HepG2 (cell line): ENCODE measurements around the gene ONECUT1. TPM values are rescaled to one million over a fixed set of nuclear protein-coding genes. Genes with fewer than 3 reads are reported as not detected.

ENCODE experiments used
- AHR ChIP-seq: IDR thresholded peaks from 2 replicates; pipeline ENCODE4 v1.6.1; 2018; ENCODE audit warnings: missing genetic modification reagents, missing compliant biosample characterization
- DBP ChIP-seq: sonication (generic); formaldehyde crosslinking; IDR thresholded peaks from 2 replicates; pipeline ENCODE4 v1.4.0; 2020; ENCODE audit warnings: missing genetic modification reagents; ENCODE audit errors: not compliant biosample characterization
- EHMT2 ChIP-seq: fragments of 200-600 bp; sonication (generic); IDR thresholded peaks from 2 replicates; pipeline ENCODE4 v1.7.0; 2017; ENCODE audit warnings: antibody characterized with exemption, low read depth, low read length, borderline replicate concordance
- NCOA5 ChIP-seq: sonication (generic); formaldehyde crosslinking; IDR thresholded peaks from 2 replicates; pipeline ENCODE4 v1.4.0; 2020; ENCODE audit warnings: missing genetic modification reagents
- NFKBIZ ChIP-seq: IDR thresholded peaks from 2 replicates; pipeline ENCODE4 v1.6.1; 2018; ENCODE audit warnings: missing genetic modification reagents, missing compliant biosample characterization
- PAX8 ChIP-seq: sonication (generic); formaldehyde crosslinking; IDR thresholded peaks from 2 replicates; pipeline ENCODE4 v1.8.0; 2022; ENCODE audit warnings: mild to moderate bottlenecking, missing genetic modification reagents, borderline replicate concordance
- PLRG1 ChIP-seq: fragments of 450-650 bp; conservative IDR thresholded peaks from 2 replicates; pipeline ENCODE4 v1.6.1; 2016
- RARG ChIP-seq: sonication (generic); formaldehyde crosslinking; IDR thresholded peaks from 2 replicates; pipeline ENCODE4 v1.4.0; 2020; ENCODE audit warnings: low read depth, mild to moderate bottlenecking, missing genetic modification reagents
- REL ChIP-seq: sonication (generic); formaldehyde crosslinking; conservative IDR thresholded peaks from 2 replicates; pipeline ENCODE4 v1.8.0; 2022; ENCODE audit warnings: mild to moderate bottlenecking, missing genetic modification reagents, moderate library complexity
- RNF219 ChIP-seq: sonication (generic); formaldehyde crosslinking; IDR thresholded peaks from 2 replicates; pipeline ENCODE4 v1.5.0; 2020; ENCODE audit warnings: mild to moderate bottlenecking, missing genetic modification reagents
- SPEN ChIP-seq: sonication (generic); formaldehyde crosslinking; IDR thresholded peaks from 2 replicates; pipeline ENCODE4 v1.5.1; 2020; ENCODE audit warnings: low read depth, mild to moderate bottlenecking, missing genetic modification reagents
- ZNF317 ChIP-seq: sonication (generic); formaldehyde crosslinking; IDR thresholded peaks from 2 replicates; pipeline ENCODE4 v1.5.0; 2020; ENCODE audit warnings: mild to moderate bottlenecking, missing genetic modification reagents
- ZNF644 ChIP-seq: IDR thresholded peaks from 2 replicates; pipeline ENCODE4 v1.6.1; 2016; ENCODE audit warnings: low read depth
- ZNF790 ChIP-seq: sonication (generic); formaldehyde crosslinking; IDR thresholded peaks from 2 replicates; pipeline ENCODE4 v1.8.0; 2022; ENCODE audit warnings: missing genetic modification reagents, mild to moderate bottlenecking, borderline replicate concordance
- ZSCAN30 ChIP-seq: sonication (generic); formaldehyde crosslinking; IDR thresholded peaks from 2 replicates; pipeline ENCODE4 v1.5.0; 2020; ENCODE audit warnings: mild to moderate bottlenecking, missing genetic modification reagents
- polyA plus RNA-seq, 8 experiments: library from polyadenylated mRNA; depleted of rRNA in 3 of 8; stranded (reverse) in 7 of 8; unstranded in 1 of 8; fragments of >200 nt; fragmentation: Illumina TruSeq in 4 of 8; extraction: Trizol in 4 of 8; gene quantifications; 2 replicates each; pipeline versions ENCODE4 v1.2.1 to v1.2.3, GENCODE V29; 2011 to 2016; ENCODE audit warnings: low read depth in 4 of 8, missing spikeins in 1 of 8, mixed read lengths in 1 of 8; ENCODE audit not compliant: insufficient read depth in 1 of 8
- total RNA-seq, 5 experiments: library from RNA; depleted of rRNA; stranded (reverse); fragments of >200 nt; fragmentation: Illumina TruSeq; extraction: Trizol; gene quantifications; 2 replicates each; pipeline ENCODE4 v1.2.3, GENCODE V29; 2016; ENCODE audit warnings: low read depth in 1 of 5
- TF ChIP-seq, protein P1 (sequence below): sonication (generic); formaldehyde crosslinking; IDR thresholded peaks from 2 replicates; pipeline ENCODE4 v1.4.0; 2020; ENCODE audit warnings: mild to moderate bottlenecking, missing genetic modification reagents
- TF ChIP-seq, protein P2 (sequence below), 2 experiments: sonication (generic) in 1 of 2; formaldehyde crosslinking in 1 of 2; IDR thresholded peaks; 2 replicates each; pipeline versions ENCODE4 v1.4.0 to v1.6.1; 2018 to 2020; ENCODE audit warnings: missing genetic modification reagents in 2 of 2, borderline replicate concordance in 1 of 2, low read depth in 1 of 2, mild to moderate bottlenecking in 1 of 2, missing biosample characterization in 1 of 2

ONECUT1 gene
- total and polyA plus RNA-seq, 2 of the 13 experiments (the other 11 are each of a cell fraction or from before 2014, with no cell fraction given) = 3.5 to 9.1 TPM

GRCh38 chr15:52790169-52790708, at the start of gene ONECUT1 (continued):
- TF ChIP-seq, protein P1, sequence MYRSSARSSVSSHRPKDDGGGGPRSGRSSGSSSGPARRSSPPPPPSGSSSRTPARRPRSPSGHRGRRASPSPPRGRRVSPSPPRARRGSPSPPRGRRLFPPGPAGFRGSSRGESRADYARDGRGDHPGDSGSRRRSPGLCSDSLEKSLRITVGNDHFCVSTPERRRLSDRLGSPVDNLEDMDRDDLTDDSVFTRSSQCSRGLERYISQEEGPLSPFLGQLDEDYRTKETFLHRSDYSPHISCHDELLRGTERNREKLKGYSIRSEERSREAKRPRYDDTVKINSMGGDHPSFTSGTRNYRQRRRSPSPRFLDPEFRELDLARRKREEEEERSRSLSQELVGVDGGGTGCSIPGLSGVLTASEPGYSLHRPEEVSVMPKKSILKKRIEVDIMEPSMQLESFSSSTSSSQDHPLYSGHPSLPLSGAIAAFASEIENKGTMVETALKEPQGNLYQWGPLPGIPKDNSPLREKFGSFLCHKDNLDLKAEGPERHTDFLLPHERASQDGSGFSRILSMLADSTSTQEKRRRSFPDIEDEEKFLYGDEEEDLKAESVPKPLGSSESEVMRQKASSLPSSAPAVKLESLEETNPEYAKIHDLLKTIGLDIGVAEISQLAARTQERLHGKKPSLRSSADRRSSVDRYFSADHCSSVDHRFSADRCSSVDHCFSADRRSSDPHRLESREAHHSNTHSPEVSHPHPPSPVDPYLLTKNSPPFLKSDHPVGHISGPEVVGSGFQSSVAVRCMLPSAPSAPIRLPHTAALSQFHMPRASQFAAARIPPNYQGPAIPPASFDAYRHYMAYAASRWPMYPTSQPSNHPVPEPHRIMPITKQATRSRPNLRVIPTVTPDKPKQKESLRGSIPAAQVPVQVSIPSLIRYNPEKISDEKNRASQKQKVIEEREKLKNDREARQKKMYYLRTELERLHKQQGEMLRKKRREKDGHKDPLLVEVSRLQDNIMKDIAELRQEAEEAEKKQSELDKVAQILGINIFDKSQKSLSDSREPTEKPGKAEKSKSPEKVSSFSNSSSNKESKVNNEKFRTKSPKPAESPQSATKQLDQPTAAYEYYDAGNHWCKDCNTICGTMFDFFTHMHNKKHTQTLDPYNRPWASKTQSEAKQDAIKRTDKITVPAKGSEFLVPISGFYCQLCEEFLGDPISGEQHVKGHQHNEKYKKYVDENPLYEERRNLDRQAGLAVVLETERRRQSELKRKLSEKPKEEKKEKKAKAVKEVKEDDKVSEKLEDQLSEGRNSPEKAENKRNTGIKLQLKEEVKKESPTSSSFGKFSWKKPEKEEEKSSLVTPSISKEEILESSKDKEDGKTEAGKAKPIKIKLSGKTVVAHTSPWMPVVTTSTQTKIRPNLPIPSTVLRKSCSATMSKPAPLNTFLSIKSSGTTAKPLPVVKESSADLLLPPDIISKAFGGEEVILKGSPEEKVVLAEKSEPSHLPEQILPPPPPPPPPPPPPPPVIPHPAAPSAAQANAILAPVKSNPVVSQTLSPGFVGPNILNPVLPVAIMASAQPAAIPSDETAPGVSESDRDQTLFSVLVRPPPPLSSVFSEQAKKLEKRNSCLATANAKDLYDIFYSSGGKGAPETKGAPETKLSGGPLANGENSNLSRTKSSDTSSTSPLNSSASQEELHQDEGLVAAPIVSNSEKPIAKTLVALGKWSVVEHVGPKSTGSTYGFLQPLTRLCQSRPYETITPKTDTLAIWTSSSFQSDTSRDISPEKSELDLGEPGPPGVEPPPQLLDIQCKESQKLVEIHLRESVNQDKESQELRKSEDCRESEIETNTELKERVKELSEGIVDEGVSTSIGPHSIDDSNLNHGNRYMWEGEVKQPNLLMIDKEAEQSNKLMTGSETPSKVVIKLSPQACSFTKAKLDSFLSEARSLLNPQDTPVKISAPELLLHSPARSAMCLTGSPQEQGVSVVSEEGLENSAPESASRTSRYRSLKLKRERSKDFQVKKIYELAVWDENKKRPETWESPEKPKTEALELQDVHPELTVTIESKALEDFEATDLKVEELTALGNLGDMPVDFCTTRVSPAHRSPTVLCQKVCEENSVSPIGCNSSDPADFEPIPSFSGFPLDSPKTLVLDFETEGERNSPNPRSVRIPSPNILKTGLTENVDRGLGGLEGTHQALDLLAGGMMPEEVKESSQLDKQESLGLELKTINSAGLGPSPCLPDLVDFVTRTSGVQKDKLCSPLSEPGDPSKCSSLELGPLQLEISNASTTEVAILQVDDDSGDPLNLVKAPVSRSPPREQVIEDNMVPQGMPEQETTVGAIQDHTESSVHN (CRISPR knock-in tag) = 0 out of 2 replicates have a peak, but pooled peaks have one; percentile 37
- TF ChIP-seq ZSCAN30 (no peak), REL (CRISPR knock-in tag) (no peak), NFKBIZ (CRISPR knock-in tag) (no peak), ZNF317 (CRISPR knock-in tag) (no peak), EHMT2 (no peak), PLRG1 (no peak), ZNF644 (CRISPR knock-in tag) (no peak), DBP (CRISPR knock-in tag) (no peak), SPEN (peak; percentile 59; the same call in 1 of the 2 replicates), RNF219 (no peak), RARG (CRISPR knock-in tag) (no peak), PAX8 (no peak), ZNF790 (no peak), AHR (CRISPR knock-in tag) (peak; percentile 71; the same call in 1 of the 2 replicates), NCOA5 (CRISPR knock-in tag) (no peak)
- TF ChIP-seq, protein P2, sequence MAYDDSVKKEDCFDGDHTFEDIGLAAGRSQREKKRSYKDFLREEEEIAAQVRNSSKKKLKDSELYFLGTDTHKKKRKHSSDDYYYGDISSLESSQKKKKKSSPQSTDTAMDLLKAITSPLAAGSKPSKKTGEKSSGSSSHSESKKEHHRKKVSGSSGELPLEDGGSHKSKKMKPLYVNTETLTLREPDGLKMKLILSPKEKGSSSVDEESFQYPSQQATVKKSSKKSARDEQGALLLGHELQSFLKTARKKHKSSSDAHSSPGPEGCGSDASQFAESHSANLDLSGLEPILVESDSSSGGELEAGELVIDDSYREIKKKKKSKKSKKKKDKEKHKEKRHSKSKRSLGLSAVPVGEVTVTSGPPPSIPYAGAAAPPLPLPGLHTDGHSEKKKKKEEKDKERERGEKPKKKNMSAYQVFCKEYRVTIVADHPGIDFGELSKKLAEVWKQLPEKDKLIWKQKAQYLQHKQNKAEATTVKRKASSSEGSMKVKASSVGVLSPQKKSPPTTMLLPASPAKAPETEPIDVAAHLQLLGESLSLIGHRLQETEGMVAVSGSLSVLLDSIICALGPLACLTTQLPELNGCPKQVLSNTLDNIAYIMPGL (CRISPR knock-in tag; IDR thresholded peaks at IDR 0.05; ENCODE audit: borderline replicate concordance in 1 of 2, low read depth in 1 of 2) = no peak; a peak in 2 of 4 replicates
